Ammon's horn (tissue), 1 donor: ENCODE measurements around the gene HAL.

Experiments used
- DNase-seq: peaks from one replicate; pipeline ENCODE4 v3.0.0-alpha.2; 2016; ENCODE audit warnings: low spot score

Gene HAL

GRCh38 chr12:95996034-95996658 is at the start of gene HAL:
Gene HAL (minus strand): TSS chr12:95996344. CDS start chr12:95995910, 434 bp downstream.
- peak; percentile 33 for DNase-seq

DNA sequence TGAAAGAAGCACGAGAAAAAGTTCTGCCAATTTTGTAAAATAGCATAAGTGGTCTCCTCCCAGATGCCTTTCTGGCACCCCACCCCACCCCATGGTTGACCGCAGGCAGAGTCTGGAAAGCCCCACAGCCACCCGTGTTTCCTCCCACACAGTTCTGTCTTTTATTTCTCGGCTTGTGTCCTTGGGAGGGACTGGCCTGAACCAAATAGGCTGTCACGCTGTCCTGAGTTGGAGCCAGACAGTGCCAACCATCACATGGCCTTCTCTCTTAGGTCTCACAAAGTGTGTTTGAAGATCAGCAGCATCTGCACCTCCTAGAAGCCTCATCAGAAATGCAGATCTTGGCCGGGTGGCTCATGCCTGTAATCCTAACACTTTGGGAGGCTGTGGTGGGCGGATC is 49.4 kb upstream of the HAL start:
- no peak for DNase-seq

- no peak for DNase-seq
Observed at GRCh38 chr12:96044943-96045290, 48.8 kb upstream of the HAL start.

DNA sequence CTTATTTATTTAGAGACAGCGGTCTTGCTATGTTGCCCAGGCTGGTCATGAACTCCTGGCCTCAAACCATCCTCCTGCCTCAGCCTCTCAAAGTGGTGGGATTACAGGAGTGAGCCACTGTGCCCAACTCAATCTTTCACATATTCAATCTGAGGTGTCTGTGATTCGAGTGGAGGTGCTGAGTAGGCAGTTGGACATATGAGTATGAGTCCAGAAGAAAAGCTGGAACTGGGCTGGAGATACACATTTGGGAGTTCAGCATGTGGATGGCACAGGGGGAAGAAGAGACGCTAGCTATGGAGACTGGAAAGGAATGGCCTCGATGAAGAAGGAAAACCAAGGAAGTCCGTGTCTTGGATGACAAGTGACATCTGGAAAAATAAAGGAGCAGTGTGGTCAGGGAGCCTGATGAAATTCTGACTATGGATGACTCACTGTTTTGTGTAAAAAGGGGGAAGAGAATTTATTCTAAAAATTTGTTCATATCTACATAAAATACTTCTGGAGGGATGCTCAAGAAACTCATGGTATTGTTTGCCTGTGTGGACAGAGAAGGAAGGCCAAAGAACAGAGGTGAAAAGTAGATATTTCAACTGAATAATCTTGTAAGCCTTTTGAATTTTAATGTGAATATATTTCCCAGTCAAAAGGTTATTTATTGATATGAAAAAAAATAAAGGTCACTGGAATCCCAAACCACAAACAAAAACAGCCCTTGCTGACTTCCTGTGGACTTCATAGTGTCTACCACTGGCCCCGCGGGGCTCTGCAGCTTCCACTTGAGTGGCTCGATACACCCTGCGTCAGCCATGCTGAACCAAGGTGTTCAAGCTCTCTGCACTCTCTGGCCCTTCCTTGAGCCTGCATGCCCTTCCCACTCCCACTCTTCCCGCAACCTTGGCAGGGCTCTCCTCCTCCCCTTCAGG is 48.1 kb upstream of the HAL start:
- no peak for DNase-seq

DNA sequence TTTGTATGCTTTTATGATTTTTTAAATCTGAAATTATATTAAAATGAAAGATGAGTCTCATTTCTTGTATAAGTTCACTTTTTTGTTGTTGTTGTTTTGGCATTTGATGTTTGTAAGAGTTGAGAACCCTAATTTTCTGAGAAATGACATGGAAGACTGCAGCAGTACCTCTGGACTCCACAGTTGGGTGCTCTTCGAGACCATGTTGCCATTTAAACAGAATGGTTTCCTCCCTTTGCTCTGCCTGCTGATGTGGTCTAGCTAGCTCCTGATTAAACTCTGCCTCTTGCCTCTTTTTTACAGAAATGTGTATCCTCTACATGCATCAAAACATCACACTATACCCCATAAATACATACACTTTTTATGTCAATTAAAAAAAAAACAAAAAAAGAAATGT is 45.0 kb upstream of the HAL start:
- no peak for DNase-seq

DNA sequence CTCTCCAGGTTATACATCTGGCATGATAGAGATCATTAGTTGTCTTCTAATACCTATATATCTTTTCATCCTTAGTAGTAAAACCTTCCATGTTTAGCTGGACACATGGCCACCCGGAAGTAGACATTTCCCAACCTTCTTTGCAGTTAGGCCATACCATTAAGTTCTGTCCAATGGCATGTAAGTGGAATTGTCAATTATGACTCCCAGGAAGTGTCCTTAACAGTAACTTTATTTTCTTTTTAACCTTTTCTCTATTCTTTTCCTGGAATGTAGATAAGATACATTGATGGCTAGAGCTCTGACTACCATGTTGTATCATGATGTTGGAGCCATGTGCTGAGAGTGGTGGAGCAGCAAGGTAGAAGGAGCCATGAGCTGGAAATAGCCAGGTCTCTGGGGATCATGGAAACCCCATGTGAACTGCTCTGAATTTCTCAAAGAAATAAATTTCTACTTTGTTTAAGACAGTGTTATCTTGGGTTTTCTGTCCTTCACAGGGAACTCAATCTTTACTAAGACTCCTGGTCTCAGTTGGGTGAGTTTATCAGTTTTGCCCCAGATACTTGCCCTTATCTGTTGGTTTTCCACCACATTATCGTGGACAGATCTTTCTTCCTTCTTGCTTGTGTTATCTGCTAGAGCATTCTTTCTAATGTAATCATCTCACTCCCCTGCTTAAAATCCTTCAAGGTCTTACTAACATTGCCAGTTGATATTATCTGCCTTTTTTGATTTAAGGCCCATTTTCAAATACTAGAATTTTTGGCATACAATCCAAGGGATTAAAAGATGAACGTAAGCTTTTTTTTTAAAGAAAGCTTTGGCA is 44.4 kb upstream of the HAL start:
- no peak for DNase-seq

DNA sequence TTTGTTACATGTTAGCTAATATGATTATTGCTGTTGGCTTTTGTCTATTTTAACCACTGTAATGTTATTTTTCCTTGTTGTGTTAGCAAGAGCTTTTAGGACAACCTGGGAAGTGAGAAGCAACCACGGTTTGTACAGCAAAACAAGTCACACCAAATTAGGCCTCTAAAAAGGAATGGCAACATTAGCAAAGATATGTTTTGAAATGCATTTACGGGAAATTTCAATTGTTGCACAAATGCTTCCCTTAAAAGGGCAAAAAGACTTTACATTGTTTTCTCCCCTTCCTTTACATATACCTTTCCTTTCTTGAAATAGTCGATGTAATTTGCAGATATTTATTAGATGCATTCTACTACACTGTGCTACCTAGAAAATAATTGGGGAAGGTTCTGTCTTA is 43.4 kb upstream of the HAL start:
- DNase-seq = no peak

DNA sequence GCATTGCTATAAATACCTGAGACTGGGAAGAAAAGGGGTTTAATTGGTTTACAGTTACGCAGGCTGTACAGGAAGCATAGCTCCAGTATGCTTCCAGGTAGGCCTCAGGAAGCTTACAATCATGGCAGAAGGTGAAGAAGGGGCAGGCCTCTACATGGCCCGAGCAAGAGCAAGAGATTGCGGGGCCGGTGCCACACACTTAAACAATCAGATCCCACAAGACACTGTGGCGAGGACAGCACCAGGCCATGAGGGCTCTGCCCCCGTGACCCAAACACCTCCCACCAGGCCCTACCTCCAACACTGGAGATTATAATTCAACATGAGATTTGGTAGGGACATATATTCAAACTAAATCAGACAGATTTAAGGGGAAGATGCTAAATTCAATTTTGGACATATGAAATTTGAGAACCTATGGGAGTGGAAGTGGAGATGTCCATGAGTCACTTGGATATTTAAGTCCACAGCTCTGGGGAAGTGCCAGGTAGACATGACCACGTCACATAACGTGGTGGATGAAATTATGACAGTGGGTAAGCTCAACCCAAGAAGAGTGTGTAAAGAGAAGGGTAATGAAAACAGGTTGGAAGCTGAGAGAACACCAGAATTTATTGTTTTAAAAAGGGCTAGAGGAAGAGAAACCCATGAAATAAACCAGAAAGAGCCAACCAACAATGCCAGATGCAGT is 40.8 kb upstream of the HAL start:
- DNase-seq = no peak

DNA sequence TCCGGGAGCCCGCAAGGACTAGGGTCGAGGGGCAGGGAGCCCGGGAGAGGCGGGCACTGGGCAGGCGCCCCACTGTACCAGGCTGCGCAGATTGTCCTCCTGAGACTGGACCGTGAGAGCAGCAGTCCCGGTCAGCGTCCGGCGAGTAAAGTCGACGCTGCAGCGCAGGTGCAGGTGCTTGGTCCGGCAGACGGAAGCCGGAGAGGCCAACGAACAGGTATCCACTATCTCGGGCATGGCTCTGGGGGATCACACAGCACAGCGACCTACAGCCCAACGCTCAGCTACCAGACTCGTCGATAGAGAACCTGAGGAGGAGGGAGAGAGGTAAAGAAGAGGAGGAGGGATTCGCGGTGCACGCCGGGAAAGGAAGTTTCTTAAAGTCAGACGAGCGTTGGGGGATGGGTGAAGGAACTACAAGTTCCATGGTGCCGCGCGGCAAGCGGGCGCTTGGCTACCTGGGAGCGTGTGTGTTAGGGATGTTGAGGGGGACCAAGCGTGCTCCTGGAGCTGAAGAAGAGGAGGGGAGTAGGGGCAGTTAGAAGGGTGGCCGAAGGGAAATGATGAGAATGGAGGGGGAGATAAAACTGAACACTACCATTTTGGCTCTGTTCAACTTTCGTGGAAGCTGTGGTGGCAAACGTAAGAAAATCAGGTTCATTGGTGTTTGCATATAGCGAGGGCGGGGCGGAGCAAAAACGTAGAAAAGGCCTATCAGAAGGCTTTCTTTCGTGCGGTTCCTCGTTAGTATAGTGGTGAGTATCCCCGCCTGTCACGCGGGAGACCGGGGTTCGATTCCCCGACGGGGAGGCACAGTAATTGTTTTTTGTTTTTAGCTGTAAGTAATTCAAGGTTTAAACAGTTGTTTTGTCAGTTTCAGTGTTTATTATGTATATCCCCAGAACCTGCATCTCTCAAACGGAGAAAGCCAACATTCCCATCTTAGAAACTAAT is 39.4 kb upstream of the HAL start, which contains the start of gene LTA4H:
Gene LTA4H (minus strand): TSS at position 305 of the 954 bp plus-strand sequence. CDS start 68 bp downstream, at position 237.
- peak; percentile 99 for DNase-seq

GRCh38 chr12:96034621-96035282 is 38.6 kb upstream of the HAL start:
- peak; percentile 32 for DNase-seq

DNA sequence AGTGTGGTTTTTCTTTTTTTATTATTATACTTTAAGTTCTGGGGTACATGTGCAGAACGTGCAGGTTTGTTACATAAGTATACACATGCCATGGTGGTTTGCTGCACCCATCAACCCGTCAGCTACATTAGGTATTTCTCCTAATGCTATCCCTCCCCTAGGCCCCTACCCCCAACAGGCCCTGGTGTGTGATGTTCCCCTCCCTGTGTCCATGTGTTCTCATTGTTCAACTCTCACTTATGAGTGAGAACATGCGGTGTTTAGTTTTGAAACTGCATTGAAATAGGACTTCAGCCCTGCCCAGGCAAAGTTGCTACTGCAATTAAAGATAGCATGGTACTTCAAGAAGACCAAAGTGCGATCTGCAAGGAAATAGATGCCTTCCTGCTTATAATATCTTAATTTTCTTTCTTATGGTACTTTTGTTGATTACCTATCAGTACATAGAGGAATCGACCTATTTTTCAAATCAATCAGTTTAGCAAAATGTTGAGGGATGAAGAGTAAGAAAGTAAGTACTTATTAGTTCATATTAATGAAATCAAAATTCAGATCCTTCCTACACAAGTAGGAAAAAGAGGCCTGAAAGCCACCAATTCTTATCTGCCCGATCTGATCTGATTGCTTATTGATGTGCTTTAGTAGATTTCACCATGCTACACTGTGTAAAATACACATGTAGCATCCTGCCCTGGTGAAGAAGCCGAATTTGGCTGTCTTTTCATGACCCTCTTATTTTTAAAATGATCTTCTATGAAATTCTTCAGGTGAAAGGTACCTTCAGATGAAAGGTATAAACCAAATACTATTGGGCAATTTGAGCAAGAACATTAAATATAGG is 37.6 kb upstream of the HAL start:
- no peak for DNase-seq

GRCh38 chr12:96029826-96030225 is 33.7 kb upstream of the HAL start:
- no peak for DNase-seq

DNA sequence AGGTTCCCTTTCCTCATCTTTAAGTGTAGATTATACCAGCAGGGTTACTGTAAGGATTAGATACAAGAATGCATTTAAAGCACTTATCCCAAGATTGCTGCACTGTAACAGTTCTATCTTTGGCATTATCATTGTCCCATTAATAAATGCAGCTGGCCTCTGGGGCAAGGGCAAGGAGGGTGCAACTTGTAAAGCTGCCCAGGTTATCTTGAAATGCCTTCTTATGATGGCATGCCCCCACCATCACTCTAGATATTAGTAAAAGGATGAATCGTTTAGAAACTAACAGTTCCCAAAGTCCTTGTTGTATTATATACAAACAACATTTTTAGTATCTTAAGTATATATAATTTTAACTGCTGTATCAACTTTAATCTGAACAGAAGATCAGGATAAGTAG is 32.4 kb upstream of the HAL start:
- no peak for DNase-seq

DNA sequence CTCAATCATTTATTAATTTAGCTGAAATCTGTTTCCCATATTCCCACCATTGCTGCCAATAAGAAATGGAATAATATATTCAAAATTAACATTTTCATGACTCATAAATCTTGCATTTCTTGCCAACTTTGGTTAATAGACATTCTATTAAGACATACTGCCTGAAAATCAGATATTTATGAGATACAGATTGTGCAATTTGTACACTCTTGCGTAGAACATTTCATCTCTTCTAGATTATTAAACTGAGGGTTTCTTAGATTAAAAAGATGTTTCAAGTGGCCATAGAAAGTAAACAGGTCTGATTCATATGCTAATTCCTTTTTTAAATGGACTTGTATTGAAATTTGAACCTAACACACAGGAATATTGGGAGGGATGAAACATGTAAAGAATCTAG is 30.2 kb upstream of the HAL start:
- no peak for DNase-seq

DNA sequence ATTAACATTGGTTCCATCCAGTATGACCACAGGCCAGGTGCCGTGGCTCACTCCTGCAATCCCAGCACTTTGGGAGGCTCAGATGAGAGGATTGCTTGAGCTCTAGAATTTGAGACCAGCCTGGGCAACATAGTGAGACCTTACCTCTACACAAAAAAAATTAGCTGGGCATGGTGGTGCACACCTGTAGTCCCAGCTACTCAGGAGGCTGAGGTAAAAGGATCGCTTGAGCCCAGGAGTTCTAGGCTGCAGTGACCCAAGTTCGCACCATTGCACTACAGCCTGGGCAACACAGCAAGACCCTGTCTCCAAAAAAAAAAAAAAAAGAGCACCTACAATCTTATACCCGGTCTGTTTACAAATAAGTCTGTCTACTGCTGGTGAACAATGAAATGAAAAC is 29.4 kb upstream of the HAL start:
- DNase-seq = no peak

- DNase-seq = no peak
Observed at GRCh38 chr12:96020314-96021003, 24.3 kb upstream of the HAL start.

DNA sequence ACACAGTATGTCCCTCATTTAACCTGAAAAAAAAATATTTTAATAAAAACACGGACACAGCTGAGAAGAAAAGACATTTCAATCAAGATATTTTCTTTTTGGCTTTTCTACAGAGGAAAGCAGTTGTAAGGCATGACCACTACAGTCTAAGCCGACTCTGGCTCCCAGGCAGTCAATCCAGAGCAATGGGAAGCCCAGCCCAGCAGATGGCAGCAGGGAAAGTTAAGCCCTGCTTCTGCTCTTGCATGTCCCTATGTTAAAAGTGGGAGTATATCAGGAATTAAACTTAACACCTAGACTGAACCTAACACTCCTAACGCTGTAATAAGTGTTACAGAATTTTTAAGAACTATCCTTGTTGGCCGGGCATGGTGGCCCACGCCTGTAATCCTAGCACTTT is 19.5 kb upstream of the HAL start:
- DNase-seq = no peak

DNA sequence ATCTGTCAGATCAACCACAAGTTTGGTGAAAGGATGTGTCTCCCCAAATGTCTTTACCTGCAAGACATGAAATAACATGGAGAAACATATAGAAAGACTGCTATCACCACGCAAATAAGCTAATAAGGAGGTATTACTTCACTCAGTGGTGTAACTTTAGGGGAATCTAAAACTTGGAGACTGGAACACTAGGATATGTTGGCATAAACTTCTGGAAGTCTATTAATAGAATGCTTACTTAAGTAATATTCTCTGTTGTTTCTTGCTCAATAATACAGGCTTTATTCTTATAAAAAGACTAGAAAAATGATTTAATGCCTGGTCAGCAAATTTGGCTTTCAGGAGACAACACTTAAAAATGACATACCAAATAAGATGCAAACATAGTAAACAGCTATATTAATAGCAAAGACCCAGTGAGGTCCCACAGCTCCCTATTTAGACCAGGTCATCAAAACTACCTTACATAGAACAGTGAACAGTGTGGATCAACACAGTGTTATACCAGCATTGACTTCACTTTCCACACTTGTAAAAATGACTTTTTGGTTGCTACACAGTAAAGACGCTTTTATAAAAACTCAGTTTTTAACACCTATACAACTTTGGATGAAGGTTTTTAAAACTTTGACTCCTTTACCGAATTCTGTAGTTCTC is 18.9 kb upstream of the HAL start:
- no peak for DNase-seq
